GM12874 (cell line): ENCODE measurements around the gene CPNE2.

Experiments
- TF ChIP-seq, protein P1 (sequence below): IDR thresholded peaks from 2 replicates; pipeline ENCODE4 v1.5.1; 2011; ENCODE audit warnings: low read depth, mild to moderate bottlenecking, control low read depth, low read length, moderate library complexity; ENCODE audit not compliant: insufficient read depth

CPNE2 gene

DNA sequence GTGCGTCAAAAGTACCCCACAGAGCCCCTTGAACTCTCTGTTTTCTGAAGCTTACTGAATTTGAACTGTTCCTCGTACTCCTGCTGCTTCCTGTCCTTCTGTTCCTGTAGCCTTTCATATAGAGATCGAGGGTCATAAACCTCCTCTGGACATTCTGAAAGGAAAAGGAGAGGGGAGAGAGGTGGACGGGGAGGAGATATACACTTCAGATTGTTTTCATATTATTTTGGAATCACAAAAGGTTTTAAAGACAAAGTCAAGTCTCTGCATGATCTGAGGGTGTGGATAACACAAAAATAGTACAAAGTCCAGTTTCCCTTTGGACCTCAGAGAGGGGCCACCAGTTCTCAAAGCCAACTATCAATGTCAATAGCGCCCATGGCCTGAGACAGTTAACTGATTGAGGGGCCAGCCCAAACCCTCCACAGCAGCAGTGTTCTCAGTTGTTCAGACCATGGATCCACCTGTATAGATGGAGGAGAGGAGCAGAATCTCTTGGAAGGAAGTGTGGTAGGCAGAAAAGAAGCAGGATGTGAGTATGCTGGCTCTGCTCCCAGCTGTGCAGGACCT is 80.4 kb downstream of the CPNE2 start:
- TF ChIP-seq, protein P1, sequence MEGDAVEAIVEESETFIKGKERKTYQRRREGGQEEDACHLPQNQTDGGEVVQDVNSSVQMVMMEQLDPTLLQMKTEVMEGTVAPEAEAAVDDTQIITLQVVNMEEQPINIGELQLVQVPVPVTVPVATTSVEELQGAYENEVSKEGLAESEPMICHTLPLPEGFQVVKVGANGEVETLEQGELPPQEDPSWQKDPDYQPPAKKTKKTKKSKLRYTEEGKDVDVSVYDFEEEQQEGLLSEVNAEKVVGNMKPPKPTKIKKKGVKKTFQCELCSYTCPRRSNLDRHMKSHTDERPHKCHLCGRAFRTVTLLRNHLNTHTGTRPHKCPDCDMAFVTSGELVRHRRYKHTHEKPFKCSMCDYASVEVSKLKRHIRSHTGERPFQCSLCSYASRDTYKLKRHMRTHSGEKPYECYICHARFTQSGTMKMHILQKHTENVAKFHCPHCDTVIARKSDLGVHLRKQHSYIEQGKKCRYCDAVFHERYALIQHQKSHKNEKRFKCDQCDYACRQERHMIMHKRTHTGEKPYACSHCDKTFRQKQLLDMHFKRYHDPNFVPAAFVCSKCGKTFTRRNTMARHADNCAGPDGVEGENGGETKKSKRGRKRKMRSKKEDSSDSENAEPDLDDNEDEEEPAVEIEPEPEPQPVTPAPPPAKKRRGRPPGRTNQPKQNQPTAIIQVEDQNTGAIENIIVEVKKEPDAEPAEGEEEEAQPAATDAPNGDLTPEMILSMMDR, result no peak

DNA sequence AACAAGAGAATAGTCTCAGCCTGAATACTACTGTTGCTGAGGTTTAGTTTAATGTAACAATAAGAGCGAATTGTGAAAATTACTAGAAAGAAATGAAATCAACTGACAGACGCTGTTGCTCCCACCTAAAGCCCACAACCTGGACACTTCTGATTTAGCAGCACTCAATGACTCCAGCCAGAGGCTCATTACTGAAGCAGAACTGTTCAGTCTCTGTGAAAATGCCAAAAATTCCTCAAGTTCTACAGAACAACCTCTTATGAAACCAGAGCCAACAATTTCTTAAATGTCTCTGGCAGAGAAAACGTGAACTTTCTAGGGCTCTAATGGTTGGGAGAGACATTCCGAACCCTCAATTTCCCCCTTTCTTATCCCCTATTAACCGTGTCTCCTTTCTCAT is 83.5 kb downstream of the CPNE2 start:
- TF ChIP-seq, protein P1, result no peak

- TF ChIP-seq, protein P1, result no peak
Observed at GRCh38 chr16:57178196-57178595, 85.8 kb downstream of the CPNE2 start.

GRCh38 chr16:57178793-57179212 is 86.4 kb downstream of the CPNE2 start:
- TF ChIP-seq, protein P1, result no peak

DNA sequence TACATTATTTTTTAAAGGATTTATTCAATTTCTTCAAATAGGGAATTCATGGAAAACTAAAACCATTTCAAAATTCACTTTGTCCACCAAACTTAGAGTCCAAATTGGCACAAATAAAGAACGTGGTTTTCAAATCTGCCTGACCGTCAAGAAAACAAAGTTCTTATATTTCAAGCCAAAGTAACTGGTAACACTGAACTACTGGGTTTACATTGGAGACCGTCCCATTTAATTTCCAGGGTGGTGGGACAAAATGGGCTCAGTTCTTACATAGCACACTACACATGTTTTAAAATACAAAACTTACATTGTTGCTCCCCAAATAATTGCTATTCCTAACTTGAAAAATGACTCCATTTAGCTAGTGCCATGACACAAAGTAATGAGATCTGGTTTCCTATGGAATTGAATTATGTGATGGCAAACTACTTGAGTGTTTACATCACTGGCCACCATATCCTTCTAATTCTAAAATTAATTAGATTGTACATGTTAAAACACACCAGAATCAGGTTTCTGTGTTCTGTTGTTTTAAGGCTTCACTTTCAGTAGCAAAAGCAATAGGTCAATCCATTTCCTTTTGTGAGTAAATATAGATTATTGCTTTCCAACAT is 86.9 kb downstream of the CPNE2 start:
- TF ChIP-seq, protein P1, result no peak

GRCh38 chr16:57184113-57184512 is 91.7 kb downstream of the CPNE2 start:
- TF ChIP-seq, protein P1, result no peak

DNA sequence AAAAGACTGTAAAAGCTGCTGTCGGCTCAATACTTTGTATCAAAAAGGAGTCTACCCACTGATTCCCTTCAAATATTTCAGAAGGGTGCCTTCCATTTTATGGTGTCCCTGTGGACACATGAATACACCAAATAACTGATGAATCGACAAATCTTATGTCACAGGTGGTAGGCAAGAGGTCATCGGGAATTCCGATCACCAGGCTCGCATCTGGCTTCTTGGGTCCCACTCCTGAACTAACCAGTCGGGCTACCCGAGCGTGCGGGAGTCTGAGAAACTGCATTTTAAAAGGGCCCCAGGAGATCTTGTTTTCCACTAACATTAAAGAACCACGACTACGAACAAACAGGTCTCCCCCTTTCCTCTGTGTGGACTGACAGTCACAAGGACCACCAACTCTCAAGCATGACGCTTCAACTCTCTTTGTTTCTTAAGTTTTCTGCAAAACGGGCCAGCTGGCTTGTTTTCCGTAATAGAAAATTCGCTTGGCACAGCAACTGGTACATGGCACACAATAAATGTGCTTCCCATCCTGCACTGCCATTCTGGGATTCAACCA is 92.6 kb downstream of the CPNE2 start:
- TF ChIP-seq, protein P1, result no peak
